VCaP (cell line): ENCODE results near the gene SLC7A11.

Experiments
- H3K27ac ChIP-seq: fragments of 450-650 bp; 2 replicates; pipeline ENCODE4 v1.5.1; 2017
- CTCF ChIP-seq: fragments of 450-650 bp; conservative IDR thresholded peaks from 2 replicates; pipeline ENCODE4 v1.5.1; 2017; ENCODE audit warnings: mild to moderate bottlenecking, moderate library complexity

The SLC7A11 gene

GRCh38 chr4:138242076-138242833 lies at the start of gene SLC7A11:
TSS of gene SLC7A11 (minus strand) at chr4:138242349. CDS start at chr4:138242069, 280 bp downstream.
- TF ChIP-seq CTCF = no peak; the same call in 1 of the 2 replicates
- peak within 1 kb of the TSS; percentile 90 for H3K27ac ChIP-seq

DNA sequence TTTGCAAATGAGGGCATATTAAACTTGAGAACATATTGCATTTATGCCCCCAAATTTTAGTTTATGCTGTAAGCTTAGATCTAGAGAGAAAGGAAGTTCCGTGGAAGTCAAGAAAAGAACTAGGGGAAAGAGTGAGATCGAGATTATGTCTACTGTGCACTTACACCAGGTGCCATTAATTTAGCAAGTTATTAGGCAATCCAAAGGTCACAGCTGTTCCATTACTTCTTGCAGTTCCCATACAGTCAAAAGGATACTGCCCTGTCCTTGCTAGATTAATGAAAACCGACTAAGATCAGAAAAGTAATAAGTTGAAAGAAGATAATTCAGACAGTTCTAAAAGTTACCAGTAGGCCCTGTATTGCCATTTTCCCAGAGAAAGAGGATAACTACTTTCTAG lies 49.3 kb upstream of the SLC7A11 start:
- TF ChIP-seq CTCF = no peak
- H3K27ac ChIP-seq = no peak overlapping the region

DNA sequence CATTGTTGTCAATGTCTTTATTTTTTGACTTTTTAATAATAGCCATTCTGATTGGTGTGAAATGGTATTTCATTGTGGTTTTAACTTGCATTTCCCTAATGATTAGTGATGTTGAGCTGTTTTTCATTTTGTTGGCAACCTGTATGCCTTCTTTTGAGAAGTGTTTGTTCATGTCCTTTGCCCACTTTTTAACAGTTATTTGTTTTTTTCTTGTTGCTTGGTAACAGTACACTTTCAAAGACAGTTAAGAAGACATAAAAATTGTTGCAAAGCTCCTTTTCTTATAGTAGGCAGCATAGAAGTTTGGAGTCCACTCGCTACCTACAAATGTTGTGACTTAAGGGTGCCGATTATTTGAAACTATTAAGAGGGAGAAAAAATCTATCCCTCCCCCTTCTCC lies 48.7 kb upstream of the SLC7A11 start:
- H3K27ac ChIP-seq = no peak overlapping the region
- no peak for TF ChIP-seq CTCF

GRCh38 chr4:138279286-138279685 lies 37.1 kb upstream of the SLC7A11 start:
- no peak for TF ChIP-seq CTCF
- H3K27ac ChIP-seq = no peak overlapping the region

DNA sequence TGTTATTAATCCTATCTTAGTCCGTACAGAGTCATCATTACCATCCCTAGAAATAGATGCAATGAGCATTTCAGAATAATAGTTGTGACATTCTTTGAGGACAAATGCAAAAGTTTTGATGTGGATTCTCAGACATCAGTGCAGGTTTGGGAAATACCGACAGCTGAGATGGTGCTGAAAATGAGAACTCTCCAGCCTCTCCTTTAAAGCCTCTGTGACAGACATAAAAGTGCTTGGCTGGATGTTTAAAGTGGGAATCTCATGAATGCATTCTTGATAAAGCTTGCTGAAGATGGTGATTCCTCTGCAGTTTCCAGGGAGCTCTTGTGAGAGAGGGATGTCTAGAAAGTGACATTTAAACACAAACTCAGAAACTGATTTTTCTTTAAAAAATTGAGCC lies 35.0 kb upstream of the SLC7A11 start:
- no peak for TF ChIP-seq CTCF

GRCh38 chr4:138275963-138276621 lies 33.9 kb upstream of the SLC7A11 start:
- no peak overlapping the region for H3K27ac ChIP-seq
- TF ChIP-seq CTCF = no peak

More for the DNA sequence above, 35.0 kb upstream of the SLC7A11 start:
- no peak overlapping the region for H3K27ac ChIP-seq

DNA sequence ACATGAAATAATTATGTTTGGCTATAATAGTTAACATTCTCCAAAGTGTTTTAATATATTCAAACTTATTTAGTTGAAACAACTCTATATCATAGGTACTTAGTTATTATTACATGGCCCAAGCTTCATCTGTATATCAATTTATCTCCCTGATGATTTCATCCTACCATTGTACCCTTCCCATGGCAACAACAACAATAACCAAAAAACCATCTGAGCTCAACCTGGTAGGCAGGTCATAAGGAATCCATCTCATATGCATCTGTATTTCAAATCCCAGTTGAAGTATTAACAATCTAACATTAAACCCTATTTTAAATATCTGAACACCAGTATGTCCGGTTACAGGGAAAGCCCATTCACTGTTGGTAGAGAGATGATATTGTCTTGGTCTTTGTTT lies 33.1 kb upstream of the SLC7A11 start:
- no peak for TF ChIP-seq CTCF
- H3K27ac ChIP-seq = no peak overlapping the region
